ENCODE results near the gene CDON. TPM values are rescaled to one million over a fixed set of nuclear protein-coding genes. Genes with fewer than 3 reads are reported as not detected.

The CDON gene
- total RNA-seq, 2 experiments from 2014 or later, result 1.9 to 2.7 TPM

DNA sequence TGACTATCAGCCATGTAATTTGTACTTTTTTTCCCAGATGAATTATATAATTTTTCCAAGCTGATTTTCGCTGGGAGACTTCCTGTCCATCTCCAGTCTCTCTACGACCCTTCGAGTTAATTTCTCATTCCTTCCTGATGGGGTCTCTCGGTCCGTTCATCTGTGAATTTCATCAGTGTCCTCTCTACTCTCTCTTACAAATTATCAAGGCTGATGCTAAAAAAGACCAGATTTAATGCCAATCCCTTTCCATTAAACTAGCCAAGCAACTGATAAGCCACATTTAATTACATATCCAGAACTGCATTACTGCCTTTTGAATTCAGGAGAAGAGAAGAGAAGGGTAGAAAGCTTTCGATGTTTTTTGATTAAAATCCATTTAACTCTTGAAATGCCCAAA, 91.0 kb downstream of the CDON start:
- H3K4me3 Mint-ChIP-seq, result no peak overlapping the region

DNA sequence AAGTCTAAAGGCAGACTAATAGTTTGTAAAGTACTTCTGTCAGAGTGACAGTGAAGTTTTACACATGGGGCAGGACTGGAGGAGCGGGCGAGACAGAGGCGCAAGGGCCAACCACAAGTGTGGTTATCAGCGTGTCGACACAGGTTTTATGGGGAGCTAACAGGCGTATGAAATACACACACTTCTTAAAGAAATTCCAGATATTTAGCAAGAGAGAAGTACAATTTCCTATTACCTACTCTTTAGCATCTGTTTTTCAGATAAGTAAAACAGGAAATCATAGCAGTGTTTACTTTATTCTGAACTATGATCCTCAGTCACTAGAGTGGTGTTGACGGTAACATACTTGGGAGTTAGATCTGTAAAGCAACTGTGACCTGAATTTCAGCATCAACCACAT, 94.3 kb downstream of the CDON start:
- H3K36me3 Mint-ChIP-seq (ENCODE audit: low read depth), result no peaks in the 10 kb centered on the region
- Histone ChIP-seq H3K4me1 (ENCODE audit: insufficient read depth, low read length) (no peaks in the 10 kb centered on the region), H3K27me3 (ENCODE audit: control insufficient read depth in 1 of 2, insufficient read depth in 2 of 2, low read length in 2 of 2) (no peaks in the 10 kb centered on the region), H3K27ac (ENCODE audit: low read depth in 1 of 2, low read length in 2 of 2) (no peak overlapping the region), H3K9me3 (ENCODE audit: control insufficient read depth in 1 of 2, insufficient read depth in 1 of 2, low read length in 2 of 2) (no peaks in the 10 kb centered on the region), H3K4me3 (ENCODE audit: low read length) (no peak overlapping the region), H3K36me3 (ENCODE audit: insufficient read depth, low read length) (no peaks in the 10 kb centered on the region)
- H3K4me3 Mint-ChIP-seq, result no peak overlapping the region
- H3K27me3 Mint-ChIP-seq, result no peaks in the 10 kb centered on the region
- ATAC-seq (ENCODE audit: poor library complexity) (no peak), DNase-seq (no peak)
- H3K27ac Mint-ChIP-seq, result no peak overlapping the region
- intact Hi-C loops (cut with DNase I, micrococcal nuclease), result no loop called here
- POLR2A ChIA-PET, result no interaction called here
- TF ChIP-seq, protein P1, sequence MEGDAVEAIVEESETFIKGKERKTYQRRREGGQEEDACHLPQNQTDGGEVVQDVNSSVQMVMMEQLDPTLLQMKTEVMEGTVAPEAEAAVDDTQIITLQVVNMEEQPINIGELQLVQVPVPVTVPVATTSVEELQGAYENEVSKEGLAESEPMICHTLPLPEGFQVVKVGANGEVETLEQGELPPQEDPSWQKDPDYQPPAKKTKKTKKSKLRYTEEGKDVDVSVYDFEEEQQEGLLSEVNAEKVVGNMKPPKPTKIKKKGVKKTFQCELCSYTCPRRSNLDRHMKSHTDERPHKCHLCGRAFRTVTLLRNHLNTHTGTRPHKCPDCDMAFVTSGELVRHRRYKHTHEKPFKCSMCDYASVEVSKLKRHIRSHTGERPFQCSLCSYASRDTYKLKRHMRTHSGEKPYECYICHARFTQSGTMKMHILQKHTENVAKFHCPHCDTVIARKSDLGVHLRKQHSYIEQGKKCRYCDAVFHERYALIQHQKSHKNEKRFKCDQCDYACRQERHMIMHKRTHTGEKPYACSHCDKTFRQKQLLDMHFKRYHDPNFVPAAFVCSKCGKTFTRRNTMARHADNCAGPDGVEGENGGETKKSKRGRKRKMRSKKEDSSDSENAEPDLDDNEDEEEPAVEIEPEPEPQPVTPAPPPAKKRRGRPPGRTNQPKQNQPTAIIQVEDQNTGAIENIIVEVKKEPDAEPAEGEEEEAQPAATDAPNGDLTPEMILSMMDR (IDR thresholded peaks at IDR 0.05), result no peak
- H3K4me1 Mint-ChIP-seq (ENCODE audit: low read depth), result no peaks in the 10 kb centered on the region
- CTCF ChIA-PET, result no interaction called here
- no peaks in the 10 kb centered on the region for H3K9me3 Mint-ChIP-seq

More for the DNA sequence above, 91.0 kb downstream of the CDON start:
- no peaks in the 10 kb centered on the region for H3K9me3 Mint-ChIP-seq
- no peaks in the 10 kb centered on the region for H3K36me3 ChIP-seq (ENCODE audit: insufficient read depth, low read length)
- H3K27ac ChIP-seq (ENCODE audit: low read depth in 1 of 2, low read length in 2 of 2), result no peak overlapping the region
- intact Hi-C loops (cut with DNase I, micrococcal nuclease), result no loop called here
- H3K9me3 ChIP-seq (ENCODE audit: control insufficient read depth in 1 of 2, insufficient read depth in 1 of 2, low read length in 2 of 2), result no peaks in the 10 kb centered on the region
- DNase-seq (no peak), ATAC-seq (ENCODE audit: poor library complexity) (no peak)
- H3K4me3 ChIP-seq (ENCODE audit: low read length), result no peak overlapping the region
- no peaks in the 10 kb centered on the region for H3K36me3 Mint-ChIP-seq (ENCODE audit: low read depth)
- no peaks in the 10 kb centered on the region for H3K4me1 Mint-ChIP-seq (ENCODE audit: low read depth)
- no peaks in the 10 kb centered on the region for H3K4me1 ChIP-seq (ENCODE audit: insufficient read depth, low read length)
- TF ChIP-seq, protein P1 (IDR thresholded peaks at IDR 0.05), result no peak
- no peaks in the 10 kb centered on the region for H3K27me3 ChIP-seq (ENCODE audit: control insufficient read depth in 1 of 2, insufficient read depth in 2 of 2, low read length in 2 of 2)
- H3K27ac Mint-ChIP-seq, result no peak overlapping the region
- ChIA-PET POLR2A (no interaction called here), CTCF (no interaction called here)
- H3K27me3 Mint-ChIP-seq, result no peaks in the 10 kb centered on the region

DNA sequence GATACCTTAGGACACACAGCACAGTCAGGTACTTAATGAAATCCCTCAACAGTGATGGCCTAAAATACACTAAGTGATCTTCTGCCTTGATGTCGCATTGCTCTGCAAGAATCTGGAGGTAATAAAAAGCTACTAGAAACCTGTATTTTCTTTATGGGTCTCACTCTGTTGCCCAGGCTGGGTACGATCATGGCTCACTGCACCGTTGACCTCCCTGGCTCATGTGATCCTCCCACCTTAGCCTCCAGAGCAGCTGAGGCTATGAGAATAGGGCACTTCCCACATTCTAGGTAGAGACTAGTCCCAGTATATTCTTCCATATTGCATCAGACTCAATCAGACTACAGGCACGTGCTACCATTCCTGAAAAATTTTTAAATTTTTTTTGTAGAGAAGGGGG, 95.2 kb downstream of the CDON start:
- Mint-ChIP-seq H3K36me3 (ENCODE audit: low read depth) (peaks cover 8% of the 10 kb centered on the region), H3K9me3 (peaks cover 4% of the 10 kb centered on the region), H3K27ac (no peak overlapping the region), H3K4me1 (ENCODE audit: low read depth) (no peaks in the 10 kb centered on the region), H3K27me3 (no peaks in the 10 kb centered on the region), H3K4me3 (no peak overlapping the region)
- H3K27me3 ChIP-seq (ENCODE audit: control insufficient read depth in 1 of 2, insufficient read depth in 2 of 2, low read length in 2 of 2), result no peaks in the 10 kb centered on the region
- peaks cover 0 to 3% of the 10 kb centered on the region in 2 experiments for H3K9me3 ChIP-seq (ENCODE audit: control insufficient read depth in 1 of 2, insufficient read depth in 1 of 2, low read length in 2 of 2)
- TF ChIP-seq, protein P1 (IDR thresholded peaks at IDR 0.05), result no peak
- no peaks in the 10 kb centered on the region for H3K36me3 ChIP-seq (ENCODE audit: insufficient read depth, low read length)
- no peak for ATAC-seq (ENCODE audit: poor library complexity)
- POLR2A ChIA-PET, result no interaction called here
- H3K27ac ChIP-seq (ENCODE audit: low read depth in 1 of 2, low read length in 2 of 2), result no peak overlapping the region
- H3K4me3 ChIP-seq (ENCODE audit: low read length), result no peak overlapping the region
- DNase-seq, result no peak
- no peaks in the 10 kb centered on the region for H3K4me1 ChIP-seq (ENCODE audit: insufficient read depth, low read length)
- intact Hi-C loops (cut with DNase I, micrococcal nuclease), result no loop called here
- CTCF ChIA-PET, result no interaction called here

Data from CD4-positive, alpha-beta T cell (primary cell).